Fibroblast of lung (primary cell): ENCODE results near the gene MBOAT1. TPM values are rescaled to one million over a fixed set of nuclear protein-coding genes. Genes with fewer than 3 reads are reported as not detected.

Source experiments
- DNase-seq, 2 donors: peaks; one replicate each; pipeline versions ENCODE4 v3.0.0 to v3.0.0-alpha.2; 2010; ENCODE audit warnings: low read depth in 2 of 2
- H2AFZ ChIP-seq: 2 replicates; pipeline ENCODE4 v1.5.1; 2012; ENCODE audit warnings: low read length, control low read depth, inconsistent platforms
- H3K27ac ChIP-seq: 2 replicates; pipeline ENCODE4 v1.5.1; 2011; ENCODE audit warnings: low read length, control low read depth; ENCODE audit not compliant: insufficient read depth
- H3K27me3 ChIP-seq: 2 replicates; pipeline ENCODE4 v1.5.1; 2011; ENCODE audit warnings: mild to moderate bottlenecking, low read length; ENCODE audit not compliant: control insufficient read depth, insufficient read depth
- H3K36me3 ChIP-seq: 2 replicates; pipeline ENCODE4 v1.5.1; 2011; ENCODE audit warnings: low read length; ENCODE audit not compliant: control insufficient read depth, insufficient read depth
- H3K4me1 ChIP-seq: 2 replicates; pipeline ENCODE4 v1.5.1; 2011; ENCODE audit warnings: low read length; ENCODE audit not compliant: control insufficient read depth, insufficient read depth; ENCODE audit errors: extremely low read depth
- H3K4me2 ChIP-seq: 2 replicates; pipeline ENCODE4 v1.5.1; 2011; ENCODE audit warnings: low read length, control low read depth; ENCODE audit not compliant: insufficient read depth; ENCODE audit errors: extremely low read depth
- H3K4me3 ChIP-seq, 4 experiments: fragments of 200-600 bp in 1 of 4; sonication (generic) in 1 of 4; replicated peaks in 1 of 4; 2 replicates each; pipeline ENCODE4 v1.5.1; 2011 to 2016; ENCODE audit warnings: low read length in 4 of 4, low read depth in 3 of 4, mild to moderate bottlenecking in 3 of 4, control low read depth in 2 of 4, inconsistent platforms in 1 of 4, mixed read lengths in 1 of 4; ENCODE audit not compliant: insufficient read depth in 1 of 4; ENCODE audit errors: control extremely low read depth in 1 of 4
- H3K79me2 ChIP-seq: 2 replicates; pipeline ENCODE4 v1.5.1; 2012; ENCODE audit warnings: mild to moderate bottlenecking, low read length, inconsistent platforms; ENCODE audit not compliant: control insufficient read depth, insufficient read depth
- H3K9ac ChIP-seq: 2 replicates; pipeline ENCODE4 v1.5.1; 2011; ENCODE audit warnings: mild to moderate bottlenecking, low read length, control low read depth; ENCODE audit not compliant: insufficient read depth
- H3K9me3 ChIP-seq: 2 replicates; pipeline ENCODE4 v1.5.1; 2012; ENCODE audit warnings: low read depth, low read length; ENCODE audit not compliant: control insufficient read depth, insufficient read depth
- H4K20me1 ChIP-seq: 2 replicates; pipeline ENCODE4 v1.5.1; 2011; ENCODE audit warnings: low read length; ENCODE audit not compliant: control insufficient read depth, insufficient read depth; ENCODE audit errors: extremely low read depth
- CTCF ChIP-seq, 2 donors: IDR thresholded peaks in 1 of 2; conservative IDR thresholded peaks in 1 of 2; 1 replicate in 1 of 2; 2 replicates in 1 of 2; pipeline ENCODE4 v1.5.1; 2011 to 2012; ENCODE audit warnings: low read length in 2 of 2, control low read depth in 1 of 2, inconsistent platforms in 1 of 2, low read depth in 1 of 2, mild to moderate bottlenecking in 1 of 2
- EZH2 ChIP-seq: IDR thresholded peaks from 2 replicates; pipeline ENCODE4 v1.5.1; 2012; ENCODE audit warnings: low read length, control low read depth, mild to moderate bottlenecking; ENCODE audit errors: missing control alignments
- polyA plus RNA-seq, 2 donors: library from polyadenylated mRNA; depleted of rRNA in 1 of 2; stranded (reverse) in 1 of 2; unstranded in 1 of 2; fragments of >200 nt; gene quantifications; 2 replicates each; pipeline ENCODE4 v1.2.1, GENCODE V29; 2011 to 2012; ENCODE audit warnings: missing spikeins in 1 of 2
- total RNA-seq: library from RNA; depleted of rRNA; stranded (reverse); fragments of >200 nt; gene quantifications from 2 replicates; pipeline ENCODE4 v1.2.1, GENCODE V29; 2014

The MBOAT1 gene
- total and polyA plus RNA-seq, 2 donors (not counting 1 experiment from before 2014, with no cell fraction given) = 3.1 to 6.6 TPM

- no peaks in the 10 kb centered on the region for H3K9me3 ChIP-seq
- no peaks in the 10 kb centered on the region for H3K79me2 ChIP-seq
- H3K27me3 ChIP-seq = no peaks in the 10 kb centered on the region
- H4K20me1 ChIP-seq = no peaks in the 10 kb centered on the region
- TF ChIP-seq EZH2 (no peak), CTCF (conservative IDR thresholded peaks at IDR 0.05 in 1 of 2, IDR thresholded peaks at IDR 0.05 in 1 of 2; ENCODE audit: low read depth in 1 of 2, low read length in 2 of 2) (no peak)
- H2AFZ ChIP-seq = no peak overlapping the region
- H3K4me2 ChIP-seq = no peak overlapping the region
- no peaks in the 10 kb centered on the region for H3K36me3 ChIP-seq
- no peak overlapping the region for H3K4me3 ChIP-seq
- no peak overlapping the region for H3K27ac ChIP-seq
- no peak for DNase-seq
- no peaks in the 10 kb centered on the region for H3K4me1 ChIP-seq
- H3K9ac ChIP-seq = no peak overlapping the region
These were observed 153.4 kb downstream of the MBOAT1 start for GRCh38 chr6:20058912-20059311.

DNA sequence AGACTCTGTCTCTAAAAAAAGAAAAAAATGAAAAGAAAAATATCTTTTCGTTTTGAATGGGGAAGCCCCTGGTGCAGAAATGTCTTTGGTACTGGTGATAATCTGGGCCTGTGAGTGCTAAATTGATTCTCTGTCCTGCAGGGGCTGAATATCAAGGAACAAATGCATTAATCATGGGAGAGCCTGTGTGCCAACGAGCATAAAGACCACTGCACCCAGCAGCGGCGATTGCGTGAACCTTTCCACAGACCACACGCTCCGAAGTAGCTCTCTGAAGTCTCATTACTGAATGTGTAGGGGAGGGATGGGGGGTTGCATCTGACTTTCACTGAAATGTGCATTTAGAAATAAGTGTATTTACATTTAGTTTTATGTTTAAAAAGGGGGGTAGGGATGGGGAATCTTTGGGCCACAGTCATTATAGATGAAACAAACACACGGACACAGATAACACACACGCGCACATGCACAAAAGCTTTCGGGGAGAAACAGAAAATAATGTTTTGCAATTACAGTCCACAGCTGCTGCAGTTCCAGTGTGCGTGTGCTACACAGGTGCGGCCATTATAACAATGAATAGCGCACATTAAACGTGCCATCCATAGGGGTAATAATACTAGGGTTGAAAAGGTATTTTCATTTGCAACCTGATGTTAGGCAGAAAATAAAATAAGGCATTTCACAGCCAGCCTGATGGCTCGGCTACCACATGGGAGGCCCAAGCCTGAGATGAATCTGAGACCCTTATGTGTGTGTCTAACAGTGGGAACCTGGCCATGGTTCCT is 154.0 kb downstream of the MBOAT1 start:
- Histone ChIP-seq H3K79me2 (no peaks in the 10 kb centered on the region), H3K27me3 (no peaks in the 10 kb centered on the region), H4K20me1 (no peaks in the 10 kb centered on the region), H3K4me2 (no peak overlapping the region), H3K4me1 (no peaks in the 10 kb centered on the region), H3K27ac (no peak overlapping the region), H3K9me3 (no peaks in the 10 kb centered on the region), H2AFZ (no peak overlapping the region), H3K9ac (no peak overlapping the region), H3K4me3 (no peak overlapping the region), H3K36me3 (no peaks in the 10 kb centered on the region)
- DNase-seq = no peak
- no peak for TF ChIP-seq CTCF (conservative IDR thresholded peaks at IDR 0.05 in 1 of 2, IDR thresholded peaks at IDR 0.05 in 1 of 2; ENCODE audit: low read depth in 1 of 2, low read length in 2 of 2)
- TF ChIP-seq EZH2 = no peak

DNA sequence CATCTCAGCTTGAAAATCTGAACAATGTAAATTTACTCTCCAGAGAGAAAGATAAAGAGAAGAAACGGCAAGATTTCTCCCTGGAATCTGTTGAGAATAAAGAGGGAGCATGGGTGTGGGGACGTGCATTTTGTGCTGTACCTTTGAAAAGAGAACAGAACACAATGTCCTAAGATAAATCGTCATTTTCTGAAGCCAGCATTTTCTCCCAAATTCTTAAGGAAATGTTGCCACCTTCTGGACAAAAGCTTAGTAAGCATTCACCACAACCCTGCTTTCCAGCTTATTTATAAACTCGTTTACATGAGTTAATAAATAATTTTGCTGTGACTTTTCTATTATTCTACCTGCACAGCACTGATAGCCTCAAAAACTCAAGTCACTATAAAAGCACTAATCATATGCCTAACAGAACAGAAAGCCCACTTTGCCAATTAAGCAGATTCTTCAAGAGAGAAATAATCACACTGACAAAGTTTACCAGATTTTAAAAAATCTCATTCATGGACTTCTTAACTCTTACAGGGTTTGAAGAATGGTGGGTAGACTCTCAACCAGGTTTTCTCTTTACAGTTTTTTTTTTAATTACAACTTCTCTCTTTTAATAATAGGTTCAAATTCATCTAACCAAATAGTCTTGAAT is 155.8 kb downstream of the MBOAT1 start:
- no peaks in the 10 kb centered on the region for H3K9me3 ChIP-seq
- no peak overlapping the region for H3K4me3 ChIP-seq
- no peaks in the 10 kb centered on the region for H3K27me3 ChIP-seq
- H3K36me3 ChIP-seq = no peaks in the 10 kb centered on the region
- no peaks in the 10 kb centered on the region for H4K20me1 ChIP-seq
- no peak for TF ChIP-seq EZH2
- peak; percentile 58 to 61 for TF ChIP-seq CTCF (conservative IDR thresholded peaks at IDR 0.05 in 1 of 2, IDR thresholded peaks at IDR 0.05 in 1 of 2; ENCODE audit: low read depth in 1 of 2, low read length in 2 of 2)
- H3K79me2 ChIP-seq = no peaks in the 10 kb centered on the region
- H3K27ac ChIP-seq = no peak overlapping the region
- no peak overlapping the region for H3K9ac ChIP-seq
- H2AFZ ChIP-seq = no peak overlapping the region
- peak; percentile 41 to 70 for DNase-seq
- no peak overlapping the region for H3K4me2 ChIP-seq
- no peaks in the 10 kb centered on the region for H3K4me1 ChIP-seq
